H9 (cell line): ENCODE measurements around the gene MOB3A. TPM values are rescaled to one million over a fixed set of nuclear protein-coding genes. Genes with fewer than 3 reads are reported as not detected.

Experiments
- DNase-seq: peaks from one replicate; pipeline ENCODE4 v3.0.0-alpha.2; 2017
- H2AFZ ChIP-seq: one replicate; pipeline ENCODE4 v1.6.1; 2013; ENCODE audit warnings: mild to moderate bottlenecking, low read length, control low read depth, moderate library complexity
- H2AK5ac ChIP-seq: 2 replicates; pipeline ENCODE4 v1.6.1; 2013; ENCODE audit warnings: low read length, control low read depth, mixed read lengths; ENCODE audit not compliant: insufficient read length
- H2BK120ac ChIP-seq: one replicate; pipeline ENCODE4 v1.6.1; 2013; ENCODE audit warnings: low read depth, mild to moderate bottlenecking, low read length, control low read depth, inconsistent platforms; ENCODE audit not compliant: poor library complexity, severe bottlenecking
- H2BK12ac ChIP-seq: 2 replicates; pipeline ENCODE4 v1.6.1; 2013; ENCODE audit warnings: low read length, control low read depth, mixed read lengths, low read depth; ENCODE audit not compliant: insufficient read length
- H2BK15ac ChIP-seq: 2 replicates; pipeline ENCODE4 v1.6.1; 2013; ENCODE audit warnings: low read depth, low read length, control low read depth
- H2BK20ac ChIP-seq: one replicate; pipeline ENCODE4 v1.6.1; 2013; ENCODE audit warnings: low read depth, mild to moderate bottlenecking, low read length, control low read depth, inconsistent platforms; ENCODE audit not compliant: poor library complexity, severe bottlenecking
- H2BK5ac ChIP-seq: 2 replicates; pipeline ENCODE4 v1.6.1; 2013; ENCODE audit warnings: low read length, control low read depth, mixed read lengths; ENCODE audit not compliant: insufficient read length
- H3K14ac ChIP-seq: 2 replicates; pipeline ENCODE4 v1.6.1; 2013; ENCODE audit warnings: low read length, control low read depth; ENCODE audit not compliant: insufficient read depth
- H3K18ac ChIP-seq: 2 replicates; pipeline ENCODE4 v1.6.1; 2013; ENCODE audit warnings: low read depth, mild to moderate bottlenecking, mixed read lengths, low read length, control low read depth; ENCODE audit not compliant: insufficient read length
- H3K23ac ChIP-seq: 2 replicates; pipeline ENCODE4 v1.6.1; 2013; ENCODE audit warnings: low read length, control low read depth, mixed read lengths, low read depth; ENCODE audit not compliant: insufficient read length
- H3K23me2 ChIP-seq: 2 replicates; pipeline ENCODE4 v1.6.1; 2013; ENCODE audit warnings: low read depth, mild to moderate bottlenecking, mixed read lengths, low read length, control low read depth; ENCODE audit not compliant: insufficient read length, poor library complexity, severe bottlenecking
- H3K27ac ChIP-seq: 2 replicates; pipeline ENCODE4 v1.5.1; 2013; ENCODE audit warnings: low read length, control low read depth, mixed read lengths, low read depth; ENCODE audit not compliant: insufficient read length
- H3K27me3 ChIP-seq: 2 replicates; pipeline ENCODE4 v1.6.1; 2013; ENCODE audit warnings: low read length, control low read depth, inconsistent platforms; ENCODE audit not compliant: insufficient read depth
- H3K4ac ChIP-seq: 2 replicates; pipeline ENCODE4 v1.6.1; 2013; ENCODE audit warnings: low read depth, mild to moderate bottlenecking, control low read depth, inconsistent platforms, low read length, moderate library complexity
- H3K4me1 ChIP-seq: 2 replicates; pipeline ENCODE4 v1.6.1; 2013; ENCODE audit warnings: low read length, control low read depth, inconsistent platforms; ENCODE audit not compliant: insufficient read depth
- H3K4me2 ChIP-seq: 2 replicates; pipeline ENCODE4 v1.6.1; 2013; ENCODE audit warnings: low read length, control low read depth, mixed read lengths; ENCODE audit not compliant: insufficient read length, insufficient read depth
- H3K56ac ChIP-seq: 2 replicates; pipeline ENCODE4 v1.6.1; 2013; ENCODE audit warnings: low read depth, mild to moderate bottlenecking, mixed read lengths, low read length, control low read depth; ENCODE audit not compliant: insufficient read length
- H3K79me1 ChIP-seq: 2 replicates; pipeline ENCODE4 v1.6.1; 2013; ENCODE audit warnings: low read depth, mild to moderate bottlenecking, moderate library complexity, low read length, control low read depth, inconsistent platforms; ENCODE audit not compliant: insufficient read depth, poor library complexity, severe bottlenecking
- H3K79me2 ChIP-seq: 2 replicates; pipeline ENCODE4 v1.6.1; 2013; ENCODE audit warnings: low read length, control low read depth, inconsistent platforms; ENCODE audit not compliant: insufficient read depth
- H3K9ac ChIP-seq: 2 replicates; pipeline ENCODE4 v1.6.1; 2013; ENCODE audit warnings: low read length, control low read depth, mixed read lengths; ENCODE audit not compliant: insufficient read length; ENCODE audit errors: extremely low read depth
- H3K9me3 ChIP-seq: one replicate; pipeline ENCODE4 v1.6.1; 2013; ENCODE audit warnings: low read depth, low read length, inconsistent platforms; ENCODE audit not compliant: control insufficient read depth
- H3T11ph ChIP-seq: one replicate; pipeline ENCODE4 v1.6.1; 2013; ENCODE audit warnings: mild to moderate bottlenecking, low read length, control low read depth, inconsistent platforms
- H4K20me1 ChIP-seq: one replicate; pipeline ENCODE4 v1.6.1; 2013; ENCODE audit not compliant: control insufficient read depth, insufficient read length, insufficient read depth
- H4K5ac ChIP-seq: 2 replicates; pipeline ENCODE4 v1.6.1; 2013; ENCODE audit warnings: low read depth, mild to moderate bottlenecking, mixed read lengths, low read length, control low read depth; ENCODE audit not compliant: insufficient read length
- H4K8ac ChIP-seq: replicated peaks from 2 replicates; pipeline ENCODE4 v1.6.1; 2013; ENCODE audit warnings: low read length, control low read depth, mixed read lengths, low read depth; ENCODE audit not compliant: insufficient read length
- H4K91ac ChIP-seq: 2 replicates; pipeline ENCODE4 v1.6.1; 2013; ENCODE audit warnings: low read depth, mild to moderate bottlenecking, moderate library complexity, mixed read lengths, low read length, control low read depth; ENCODE audit not compliant: insufficient read length
- H3K27ac Mint-ChIP-seq, 3 experiments: 2 replicates in 2 of 3; 3 replicates in 1 of 3; pipeline ENCODE4 v1.8.0; 2020 to 2021; ENCODE audit warnings: mixed read lengths in 3 of 3, mild to moderate bottlenecking in 1 of 3, moderate library complexity in 1 of 3
- H3K27me3 Mint-ChIP-seq: 2 replicates; pipeline ENCODE4 v1.8.0; 2021; ENCODE audit warnings: low read depth, mild to moderate bottlenecking, moderate library complexity, mixed read lengths
- H3K36me3 Mint-ChIP-seq, 3 experiments: 2 replicates in 2 of 3; 3 replicates in 1 of 3; pipeline ENCODE4 v1.8.0; 2020 to 2021; ENCODE audit warnings: low read depth in 3 of 3, mixed read lengths in 3 of 3; ENCODE audit not compliant: insufficient read depth in 1 of 3
- H3K4me1 Mint-ChIP-seq, 2 experiments: 2 replicates each; pipeline ENCODE4 v1.8.0; 2020; ENCODE audit warnings: mixed read lengths in 2 of 2
- H3K4me3 Mint-ChIP-seq, 2 experiments: 2 replicates in 1 of 2; 3 replicates in 1 of 2; pipeline ENCODE4 v1.8.0; 2020 to 2021; ENCODE audit warnings: mild to moderate bottlenecking in 2 of 2, mixed read lengths in 2 of 2, moderate library complexity in 1 of 2
- H3K9me3 Mint-ChIP-seq, 2 experiments: 2 replicates in 1 of 2; 3 replicates in 1 of 2; pipeline ENCODE4 v1.8.0; 2020; ENCODE audit warnings: mild to moderate bottlenecking in 2 of 2, mixed read lengths in 2 of 2, moderate library complexity in 1 of 2
- CTCF ChIP-seq: fragments of 200-600 bp; sonication (generic); conservative IDR thresholded peaks from 3 replicates; pipeline ENCODE4 v1.8.0; 2021; ENCODE audit warnings: antibody characterized with exemption, mild to moderate bottlenecking
- WGBS: extraction: QIAGEN DNeasy Blood & Tissue Kit; methylation state at CpG from one replicate; pipeline ENCODE4 v1.1.7; 2013; ENCODE audit warnings: missing lambda C conversion rate, low lambda C conversion rate, mixed read lengths; ENCODE audit not compliant: insufficient read length; ENCODE audit errors: extremely low coverage; 5-methylcytosine and 5-hydroxymethylcytosine counted together
- total RNA-seq: library from RNA; stranded (reverse); gene quantifications from 2 replicates; pipeline ENCODE4 v1.2.1, GENCODE V29; 2021

MOB3A gene
- total RNA-seq, 1 experiment from 2014 or later = 11.5 TPM

GRCh38 chr19:2049741-2050348, 46.3 kb downstream of the MOB3A start:
- Histone ChIP-seq H2BK120ac (no peak overlapping the region), H4K5ac (no peak overlapping the region), H2AK5ac (no peak overlapping the region), H3K4me2 (peak overlapping the region; percentile 65), H2BK20ac (no peak overlapping the region), H3K9ac (peak overlapping the region; percentile 29), H3K14ac (peak overlapping the region; percentile 70; the same call in 1 of the 2 replicates), H4K91ac (no peak overlapping the region), H3K23ac (no peak overlapping the region), H3K18ac (no peak overlapping the region), H3K23me2 (peaks cover 9% of the 10 kb centered on the region), H3K79me1 (peaks cover 3% of the 10 kb centered on the region), H2BK12ac (no peak overlapping the region), H3T11ph (no peak overlapping the region), H3K27me3 (no peaks in the 10 kb centered on the region), H2AFZ (no peak overlapping the region), H2BK15ac (no peak overlapping the region), H3K79me2 (peaks cover 11% of the 10 kb centered on the region; the same call in 1 of the 2 replicates), H3K9me3 (no peaks in the 10 kb centered on the region), H4K20me1 (no peaks in the 10 kb centered on the region), H2BK5ac (no peak overlapping the region), H3K27ac (no peak overlapping the region), H3K4ac (no peak overlapping the region), H3K4me1 (no peaks in the 10 kb centered on the region), H4K8ac (no peak overlapping the region), H3K56ac (no peak overlapping the region)
- TF ChIP-seq CTCF = no peak
- no peaks in the 10 kb centered on the region for H3K9me3 Mint-ChIP-seq
- H3K36me3 Mint-ChIP-seq = peaks cover 0 to 4% (median 3%) of the 10 kb centered on the region in 3 experiments; a peak in 2 of 7 replicates
- peaks cover 4 to 6% of the 10 kb centered on the region in 2 experiments; a peak in 3 of 4 replicates for H3K4me1 Mint-ChIP-seq
- no CpG with 5 or more reads among the region's 16 CpGs for WGBS
- H3K27me3 Mint-ChIP-seq = no peaks in the 10 kb centered on the region
- H3K27ac Mint-ChIP-seq = peak overlapping the region in 1 of 3 experiments; percentile 61; a peak in 1 of 7 replicates
- H3K4me3 Mint-ChIP-seq = peak overlapping the region; percentile 72 to 86
- DNase-seq = peak; percentile 55
